Caco-2 (cell line): ENCODE data around the gene PIM2. TPM values are rescaled to one million over a fixed set of nuclear protein-coding genes. Genes with fewer than 3 reads are reported as not detected.

Source experiments
- BruUV-seq: library from RNA; stranded (reverse); fragments of 400-500 nt; replicated peaks from 2 replicates; lab custom pipeline; 2021; lab: Mats Ljungman, UMichigan
- CTCF ChIA-PET: fragments of 300-600 bp; sonication (Branson Sonifier 250); formaldehyde crosslinking; loops from one replicate; lab custom pipeline; 2022; ENCODE audit warnings: antibody characterized with exemption; lab: Charles Lee
- POLR2A ChIA-PET: fragments of 300-600 bp; sonication (Branson Sonifier 250); formaldehyde crosslinking; loops from one replicate; lab custom pipeline; 2022; ENCODE audit warnings: antibody characterized with exemption; lab: Charles Lee
- DNase-seq, 2 experiments: peaks; one replicate each; pipeline versions ENCODE4 v3.0.0 to v3.0.0-alpha.2; 2020 to 2022
- H3K27me3 ChIP-seq: replicated peaks from 2 replicates; pipeline ENCODE4 v1.6.0; 2011; ENCODE audit warnings: low read length; ENCODE audit not compliant: control insufficient read depth, insufficient read depth
- H3K36me3 ChIP-seq: 2 replicates; pipeline ENCODE4 v1.5.1; 2011; ENCODE audit warnings: low read length; ENCODE audit not compliant: control insufficient read depth, insufficient read depth
- H3K4me1 ChIP-seq: fragments of 250-450 bp; sonication (Bioruptor Pico); 2 replicates; pipeline ENCODE4 v1.5.1; 2020; ENCODE audit warnings: mild to moderate bottlenecking
- H3K4me3 ChIP-seq: 2 replicates; pipeline ENCODE4 v1.5.1; 2011; ENCODE audit warnings: low read depth, mild to moderate bottlenecking, control low read depth, low read length
- H3K9me3 ChIP-seq: fragments of 250-450 bp; sonication (Bioruptor Pico); 2 replicates; pipeline ENCODE4 v1.5.1; 2020; ENCODE audit warnings: mild to moderate bottlenecking, moderate library complexity
- H3K27ac Mint-ChIP-seq: one replicate; pipeline ENCODE4 v1.8.0; 2022; ENCODE audit warnings: mixed read lengths; ENCODE audit not compliant: unreplicated experiment
- H3K27me3 Mint-ChIP-seq: one replicate; pipeline ENCODE4 v1.8.0; 2022; ENCODE audit warnings: mixed read lengths; ENCODE audit not compliant: insufficient read depth, unreplicated experiment
- H3K36me3 Mint-ChIP-seq: one replicate; pipeline ENCODE4 v1.8.0; 2022; ENCODE audit warnings: mild to moderate bottlenecking, mixed read lengths; ENCODE audit not compliant: insufficient read depth, unreplicated experiment
- H3K4me1 Mint-ChIP-seq: one replicate; pipeline ENCODE4 v1.8.0; 2022; ENCODE audit warnings: low read depth, mixed read lengths; ENCODE audit not compliant: unreplicated experiment
- H3K4me3 Mint-ChIP-seq: one replicate; pipeline ENCODE4 v1.8.0; 2022; ENCODE audit warnings: mild to moderate bottlenecking, moderate library complexity, mixed read lengths; ENCODE audit not compliant: unreplicated experiment
- H3K9me3 Mint-ChIP-seq: one replicate; pipeline ENCODE4 v1.8.0; 2022; ENCODE audit warnings: mixed read lengths; ENCODE audit not compliant: unreplicated experiment
- intact Hi-C: fragments of 100-400 bp; cut with micrococcal nuclease; formaldehyde crosslinking; loops from one replicate; pipeline ENCODE4 v1.10.0; 2022; ENCODE audit not compliant: unreplicated experiment
- total RNA-seq: library from RNA; stranded (reverse); gene quantifications from 2 replicates; pipeline ENCODE4 v1.2.3, GENCODE V29; 2022
- TF ChIP-seq, protein P1 (sequence below), 2 experiments: fragments of 200-600 bp in 1 of 2; IDR thresholded peaks; 1 replicate in 1 of 2; 2 replicates in 1 of 2; pipeline versions ENCODE4 v1.5.1 to v1.8.0; 2011 to 2022; ENCODE audit warnings: antibody characterized with exemption in 1 of 2, control low read depth in 1 of 2, inconsistent platforms in 1 of 2, low read depth in 1 of 2, low read length in 1 of 2, mild to moderate bottlenecking in 1 of 2, moderate library complexity in 1 of 2; ENCODE audit not compliant: insufficient read depth in 1 of 2, severe bottlenecking in 1 of 2, unreplicated experiment in 1 of 2

The PIM2 gene
- total RNA-seq, 1 experiment from 2014 or later, result 12.0 TPM

DNA sequence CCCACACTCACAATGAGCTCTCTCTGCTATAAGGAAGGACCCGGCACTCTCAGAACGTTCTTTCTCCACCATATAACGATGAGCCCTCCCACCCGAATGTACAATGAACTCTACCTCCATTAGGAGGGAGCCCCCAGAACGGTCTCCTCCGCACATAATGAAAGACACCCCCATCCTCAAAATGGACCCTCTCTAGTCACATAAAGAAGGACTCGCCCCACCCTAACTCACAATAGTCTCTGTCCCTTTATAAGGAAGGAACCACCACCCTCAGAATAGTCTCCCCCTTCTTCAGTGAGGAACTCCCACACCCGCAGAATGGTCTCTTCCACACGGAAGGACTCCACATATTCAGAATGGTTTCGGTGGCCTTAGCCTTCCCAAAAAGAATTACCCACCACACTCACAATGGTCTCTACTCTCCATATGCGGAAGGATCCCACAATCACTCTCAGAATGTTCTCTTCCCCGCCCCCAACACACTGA lies 7.9 kb downstream of the PIM2 start:
- Mint-ChIP-seq H3K4me3 (peak overlapping the region; percentile 95), H3K36me3 (peaks cover 32% of the 10 kb centered on the region), H3K4me1 (peaks cover 21% of the 10 kb centered on the region), H3K27ac (peak overlapping the region; percentile 100), H3K9me3 (no peaks in the 10 kb centered on the region), H3K27me3 (no peaks in the 10 kb centered on the region)
- Histone ChIP-seq H3K4me1 (0 out of 2 replicates have a peak, but pooled peaks cover 7% of the 10 kb centered on the region), H3K27me3 (no peaks in the 10 kb centered on the region), H3K4me3 (peak overlapping the region; percentile 87), H3K9me3 (no peaks in the 10 kb centered on the region), H3K36me3 (no peaks in the 10 kb centered on the region; the same call in 1 of the 2 replicates)
- intact Hi-C loops, result no loop called here
- no TSS peak for BruUV-seq
- TF ChIP-seq, protein P1, sequence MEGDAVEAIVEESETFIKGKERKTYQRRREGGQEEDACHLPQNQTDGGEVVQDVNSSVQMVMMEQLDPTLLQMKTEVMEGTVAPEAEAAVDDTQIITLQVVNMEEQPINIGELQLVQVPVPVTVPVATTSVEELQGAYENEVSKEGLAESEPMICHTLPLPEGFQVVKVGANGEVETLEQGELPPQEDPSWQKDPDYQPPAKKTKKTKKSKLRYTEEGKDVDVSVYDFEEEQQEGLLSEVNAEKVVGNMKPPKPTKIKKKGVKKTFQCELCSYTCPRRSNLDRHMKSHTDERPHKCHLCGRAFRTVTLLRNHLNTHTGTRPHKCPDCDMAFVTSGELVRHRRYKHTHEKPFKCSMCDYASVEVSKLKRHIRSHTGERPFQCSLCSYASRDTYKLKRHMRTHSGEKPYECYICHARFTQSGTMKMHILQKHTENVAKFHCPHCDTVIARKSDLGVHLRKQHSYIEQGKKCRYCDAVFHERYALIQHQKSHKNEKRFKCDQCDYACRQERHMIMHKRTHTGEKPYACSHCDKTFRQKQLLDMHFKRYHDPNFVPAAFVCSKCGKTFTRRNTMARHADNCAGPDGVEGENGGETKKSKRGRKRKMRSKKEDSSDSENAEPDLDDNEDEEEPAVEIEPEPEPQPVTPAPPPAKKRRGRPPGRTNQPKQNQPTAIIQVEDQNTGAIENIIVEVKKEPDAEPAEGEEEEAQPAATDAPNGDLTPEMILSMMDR (IDR thresholded peaks at IDR 0.05; ENCODE audit: insufficient read depth in 1 of 2, low read depth in 1 of 2, low read length in 1 of 2, severe bottlenecking in 1 of 2, unreplicated experiment in 1 of 2), result no peak
- CTCF ChIA-PET, result interaction anchor here (1.2 to 1.5 kb wide), 3 partner anchors 13 to 105 kb away, joined by 3 to 4 read pairs (median 4); partner anchors contain the start of genes PQBP1 and TIMM17B
- POLR2A ChIA-PET, result interaction anchor here (1.3 to 1.6 kb wide), 3 partner anchors 13 to 235 kb away, joined by 5 to 24 read pairs (median 9); partner anchors contain the start of genes HDAC6, PQBP1 and TIMM17B
- no peak for DNase-seq

DNA sequence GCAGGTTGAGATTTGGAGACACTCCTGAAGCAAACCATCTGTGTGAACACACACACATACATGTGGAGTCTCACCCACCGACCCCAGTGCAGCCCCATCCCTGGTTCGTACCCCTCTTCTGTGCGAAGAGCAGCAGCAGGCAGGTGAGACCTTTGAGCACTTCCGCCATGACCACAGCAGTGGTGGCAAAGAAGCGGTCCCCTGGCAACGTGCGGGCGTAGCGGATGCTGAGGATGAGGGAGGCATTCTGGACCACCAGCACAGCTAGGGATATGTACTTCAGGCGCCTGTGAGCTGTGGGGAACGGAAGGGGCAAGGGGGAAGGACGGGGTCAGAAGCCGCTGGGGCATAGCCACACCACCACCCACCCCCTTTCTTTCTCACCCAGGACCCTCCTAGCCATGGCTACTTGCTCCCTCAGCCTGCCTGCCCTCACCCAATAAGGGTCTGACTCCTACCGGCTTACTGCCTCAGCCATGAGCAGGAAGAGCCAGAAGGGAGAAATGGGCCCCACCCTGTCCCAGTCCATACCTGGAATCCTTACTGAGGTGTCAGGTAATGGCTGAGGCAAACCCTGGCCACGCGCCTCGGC lies 9.0 kb downstream of the PIM2 start:
- POLR2A ChIA-PET, result interaction anchor here (0.6 kb wide), 1 partner anchor 28 kb away, joined by 3 read pairs; no protein-coding TSS in a partner anchor
- H3K36me3 ChIP-seq, result no peaks in the 10 kb centered on the region; the same call in 1 of the 2 replicates
- no peak overlapping the region for H3K4me3 Mint-ChIP-seq

DNA sequence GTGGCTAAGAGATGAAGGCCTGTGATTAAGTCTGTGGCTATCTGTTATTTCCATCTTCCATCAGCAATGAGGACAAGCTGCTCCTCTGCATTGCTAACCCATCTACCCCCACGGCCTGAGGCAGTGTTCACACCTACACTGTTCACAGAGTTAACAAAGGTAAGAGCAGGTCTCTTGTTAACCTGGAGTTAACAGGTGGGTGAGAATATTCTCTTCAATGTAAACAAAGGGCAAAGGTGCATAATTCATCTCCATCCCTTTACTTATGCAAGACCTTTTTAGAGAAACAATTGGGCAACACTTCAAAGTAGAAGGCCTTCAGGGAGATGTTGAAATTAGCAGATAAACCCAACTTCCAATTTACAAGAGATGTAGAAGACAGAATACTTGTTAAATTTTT lies 10.2 kb downstream of the PIM2 start:
- TF ChIP-seq, protein P1 (IDR thresholded peaks at IDR 0.05; ENCODE audit: insufficient read depth in 1 of 2, low read depth in 1 of 2, low read length in 1 of 2, severe bottlenecking in 1 of 2, unreplicated experiment in 1 of 2), result no peak
- DNase-seq, result peak; percentile 68
- Histone ChIP-seq H3K27me3 (no peaks in the 10 kb centered on the region), H3K36me3 (no peaks in the 10 kb centered on the region), H3K4me1 (0 out of 2 replicates have a peak, but pooled peaks cover 7% of the 10 kb centered on the region), H3K9me3 (no peaks in the 10 kb centered on the region), H3K4me3 (no peak overlapping the region)
- Mint-ChIP-seq H3K4me3 (peak overlapping the region; percentile 27), H3K36me3 (peaks cover 42% of the 10 kb centered on the region), H3K27me3 (no peaks in the 10 kb centered on the region), H3K27ac (no peak overlapping the region), H3K4me1 (peaks cover 21% of the 10 kb centered on the region), H3K9me3 (no peaks in the 10 kb centered on the region)
- ChIA-PET CTCF (interaction anchor here (1.0 kb wide), 1 partner anchor 17 kb away, joined by 3 read pairs; no protein-coding TSS in a partner anchor), POLR2A (no interaction called here)
- intact Hi-C loops, result no loop called here
- no TSS peak for BruUV-seq

More for the DNA sequence above, 9.0 kb downstream of the PIM2 start:
- intact Hi-C loops, result no loop called here
- DNase-seq, result no peak
- Histone ChIP-seq H3K27me3 (no peaks in the 10 kb centered on the region), H3K9me3 (no peaks in the 10 kb centered on the region), H3K4me1 (0 out of 2 replicates have a peak, but pooled peaks cover 7% of the 10 kb centered on the region), H3K4me3 (no peak overlapping the region)
- CTCF ChIA-PET, result no interaction called here
- no TSS peak for BruUV-seq
- H3K36me3 Mint-ChIP-seq, result peaks cover 40% of the 10 kb centered on the region
- H3K27me3 Mint-ChIP-seq, result no peaks in the 10 kb centered on the region
- H3K9me3 Mint-ChIP-seq, result no peaks in the 10 kb centered on the region
- TF ChIP-seq, protein P1 (IDR thresholded peaks at IDR 0.05; ENCODE audit: insufficient read depth in 1 of 2, low read depth in 1 of 2, low read length in 1 of 2, severe bottlenecking in 1 of 2, unreplicated experiment in 1 of 2), result no peak
- H3K27ac Mint-ChIP-seq, result no peak overlapping the region
- H3K4me1 Mint-ChIP-seq, result peaks cover 21% of the 10 kb centered on the region
